Sigmoid colon (tissue), 7 donors: ENCODE measurements around the gene EIF4A3. TPM values are rescaled to one million over a fixed set of nuclear protein-coding genes. Genes with fewer than 3 reads are reported as not detected.
A peak's percentile ranks its signal among the peaks of the same experiment; 100 is the strongest.

ENCODE experiments used
- DNase-seq: peaks from one replicate; pipeline ENCODE4 v3.0.0-alpha.2; 2019
- H3K27ac ChIP-seq, 4 donors: fragments of 200-600 bp; sonication (generic); one replicate each; pipeline ENCODE4 v1.5.1; 2016 to 2019; ENCODE audit warnings: mild to moderate bottlenecking in 1 of 4
- H3K27me3 ChIP-seq, 3 donors: fragments of 200-600 bp; sonication (generic); one replicate each; pipeline ENCODE4 v1.5.1; 2019; ENCODE audit warnings: mild to moderate bottlenecking in 1 of 3
- H3K36me3 ChIP-seq, 4 donors: fragments of 200-600 bp; sonication (generic); one replicate each; pipeline ENCODE4 v1.5.1; 2016 to 2019
- H3K4me1 ChIP-seq, 4 donors: fragments of 200-600 bp; sonication (generic); one replicate each; pipeline ENCODE4 v1.5.1; 2017 to 2019
- H3K4me3 ChIP-seq, 4 donors: fragments of 200-600 bp; sonication (generic); one replicate each; pipeline ENCODE4 v1.5.1; 2017 to 2019; ENCODE audit warnings: mild to moderate bottlenecking in 2 of 4, moderate library complexity in 1 of 4
- H3K9me3 ChIP-seq, 4 donors: fragments of 200-600 bp in 3 of 4; sonication (generic) in 3 of 4; one replicate each; pipeline versions ENCODE4 v1.5.1 to v1.6.1; 2013 to 2019
- EP300 ChIP-seq, 4 donors: sonication (generic); formaldehyde crosslinking; IDR thresholded peaks; one replicate each; pipeline ENCODE4 v1.6.1; 2017; ENCODE audit warnings: antibody characterized with exemption in 4 of 4
- POLR2A ChIP-seq, 2 donors: fragments of 450-650 bp; IDR thresholded peaks; one replicate each; pipeline ENCODE4 v1.6.1; 2016; ENCODE audit warnings: antibody characterized with exemption in 2 of 2, mild to moderate bottlenecking in 2 of 2, moderate library complexity in 2 of 2
- POLR2AphosphoS5 ChIP-seq, 4 donors: sonication (generic); formaldehyde crosslinking; IDR thresholded peaks; one replicate each; pipeline ENCODE4 v1.6.1; 2017; ENCODE audit warnings: antibody characterized with exemption in 4 of 4
- WGBS, 2 donors: extraction: QIAGEN DNeasy Blood & Tissue Kit; methylation state at CpG; one replicate each; pipeline ENCODE4 v1.1.7; 2013; 5-methylcytosine and 5-hydroxymethylcytosine counted together
- intact Hi-C: fragments of 100-400 bp; cut with DNase I; formaldehyde crosslinking; loops from one replicate; pipeline ENCODE4 v1.15.1; 2023
- polyA plus RNA-seq, 3 donors: library from polyadenylated mRNA; stranded (reverse); fragments of 200-250 nt; gene quantifications; one replicate each; pipeline ENCODE4 v1.2.3, GENCODE V29; 2013
- total RNA-seq, 4 donors: library from RNA; depleted of rRNA; stranded (reverse); fragments of >200 nt; gene quantifications; one replicate each; pipeline ENCODE4 v1.1.0, GENCODE V29; 2016
- TF ChIP-seq, protein P1 (sequence below), 4 experiments: fragments of 450-650 bp in 3 of 4; fragments of 200-600 bp in 1 of 4; IDR thresholded peaks; one replicate each; pipeline ENCODE4 v1.5.1; 2016 to 2019; ENCODE audit warnings: antibody characterized with exemption in 4 of 4, mild to moderate bottlenecking in 3 of 4, moderate library complexity in 2 of 4
- donor health status: healthy with polysubstance abuse.
- donor health status: Bipolar disorder and iron deficiency.
- donor health status: healthy.

EIF4A3 gene
- total and polyA plus RNA-seq, 7 donors = 26.6 to 97.1 (median 45.1) TPM

DNA sequence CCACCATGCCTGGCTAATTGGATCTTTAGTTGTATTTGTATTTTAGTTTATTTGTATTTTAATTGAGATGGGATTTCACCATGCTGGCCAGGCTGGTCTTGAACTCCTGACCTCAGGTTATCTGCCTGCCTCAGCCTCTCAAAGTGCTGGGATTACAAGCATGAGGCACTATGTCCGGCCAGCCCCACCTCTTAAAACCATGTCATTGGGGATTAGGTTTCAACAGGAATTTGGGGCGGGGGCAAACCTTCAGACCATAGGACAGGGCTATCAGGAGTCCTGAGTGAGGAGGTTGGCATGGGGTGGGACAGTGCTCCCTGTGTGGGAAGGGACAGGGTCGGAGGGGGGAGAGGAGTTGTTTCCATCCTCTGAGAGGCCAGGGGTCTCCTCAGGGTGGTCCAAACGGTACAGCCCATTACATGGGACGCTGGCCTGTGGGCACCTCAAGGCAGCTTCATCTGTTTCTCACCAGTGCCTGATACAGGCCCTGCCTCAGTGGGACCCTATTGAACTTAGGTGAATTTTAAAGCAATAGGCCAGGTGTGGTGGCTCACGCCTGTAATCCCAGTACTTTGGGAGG, 23.9 kb downstream of the EIF4A3 start:
- TF ChIP-seq, protein P1, sequence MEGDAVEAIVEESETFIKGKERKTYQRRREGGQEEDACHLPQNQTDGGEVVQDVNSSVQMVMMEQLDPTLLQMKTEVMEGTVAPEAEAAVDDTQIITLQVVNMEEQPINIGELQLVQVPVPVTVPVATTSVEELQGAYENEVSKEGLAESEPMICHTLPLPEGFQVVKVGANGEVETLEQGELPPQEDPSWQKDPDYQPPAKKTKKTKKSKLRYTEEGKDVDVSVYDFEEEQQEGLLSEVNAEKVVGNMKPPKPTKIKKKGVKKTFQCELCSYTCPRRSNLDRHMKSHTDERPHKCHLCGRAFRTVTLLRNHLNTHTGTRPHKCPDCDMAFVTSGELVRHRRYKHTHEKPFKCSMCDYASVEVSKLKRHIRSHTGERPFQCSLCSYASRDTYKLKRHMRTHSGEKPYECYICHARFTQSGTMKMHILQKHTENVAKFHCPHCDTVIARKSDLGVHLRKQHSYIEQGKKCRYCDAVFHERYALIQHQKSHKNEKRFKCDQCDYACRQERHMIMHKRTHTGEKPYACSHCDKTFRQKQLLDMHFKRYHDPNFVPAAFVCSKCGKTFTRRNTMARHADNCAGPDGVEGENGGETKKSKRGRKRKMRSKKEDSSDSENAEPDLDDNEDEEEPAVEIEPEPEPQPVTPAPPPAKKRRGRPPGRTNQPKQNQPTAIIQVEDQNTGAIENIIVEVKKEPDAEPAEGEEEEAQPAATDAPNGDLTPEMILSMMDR (IDR thresholded peaks at IDR 0.05) = no peak
- TF ChIP-seq EP300 (IDR thresholded peaks at IDR 0.05) (no peak), POLR2A (IDR thresholded peaks at IDR 0.05) (no peak), POLR2AphosphoS5 (IDR thresholded peaks at IDR 0.05) (no peak)
- Histone ChIP-seq H3K9me3 (no peaks in the 10 kb centered on the region), H3K27ac (no peak overlapping the region), H3K4me3 (no peak overlapping the region), H3K4me1 (no peaks in the 10 kb centered on the region), H3K27me3 (peaks cover 0 to 30% (median 0%) of the 10 kb centered on the region in 3 donors), H3K36me3 (peaks cover 0 to 16% (median 0%) of the 10 kb centered on the region in 4 donors)
- peak; percentile 30 for DNase-seq
- intact Hi-C loops = no loop called here
- WGBS, 2 donors = 89 to 91% methylated on average over 6 of the region's 6 CpGs

- Histone ChIP-seq H3K4me3 (no peak overlapping the region), H3K27me3 (peaks cover 0 to 26% (median 0%) of the 10 kb centered on the region in 3 donors), H3K27ac (no peak overlapping the region), H3K36me3 (peaks cover 0 to 16% (median 0%) of the 10 kb centered on the region in 4 donors), H3K9me3 (no peaks in the 10 kb centered on the region), H3K4me1 (no peaks in the 10 kb centered on the region)
- 92% methylated on average over 17 of the region's 17 CpGs for WGBS, 2 donors
- intact Hi-C loops = no loop called here
- TF ChIP-seq POLR2AphosphoS5 (IDR thresholded peaks at IDR 0.05) = no peak
- no peak for TF ChIP-seq EP300 (IDR thresholded peaks at IDR 0.05)
- TF ChIP-seq POLR2A (IDR thresholded peaks at IDR 0.05) = no peak
- TF ChIP-seq, protein P1 (IDR thresholded peaks at IDR 0.05) = no peak
- peak; percentile 58 for DNase-seq
Observed at GRCh38 chr17:80122026-80122575, 24.8 kb downstream of the EIF4A3 start.

- WGBS, 2 donors = 83 to 90% methylated on average over 9 of the region's 9 CpGs
- Histone ChIP-seq H3K27me3 (peaks cover 0 to 8% (median 0%) of the 10 kb centered on the region in 3 donors), H3K9me3 (no peaks in the 10 kb centered on the region), H3K27ac (no peak overlapping the region), H3K4me1 (no peaks in the 10 kb centered on the region), H3K4me3 (no peak overlapping the region), H3K36me3 (peaks cover 0 to 19% (median 0%) of the 10 kb centered on the region in 4 donors)
- TF ChIP-seq POLR2AphosphoS5 (IDR thresholded peaks at IDR 0.05) (no peak), EP300 (IDR thresholded peaks at IDR 0.05) (no peak), POLR2A (IDR thresholded peaks at IDR 0.05) (no peak)
- TF ChIP-seq, protein P1 (IDR thresholded peaks at IDR 0.05) = no peak
- DNase-seq = peak; percentile 33
- intact Hi-C loops = no loop called here
Observed at GRCh38 chr17:80119839-80120238, 27.1 kb downstream of the EIF4A3 start.

DNA sequence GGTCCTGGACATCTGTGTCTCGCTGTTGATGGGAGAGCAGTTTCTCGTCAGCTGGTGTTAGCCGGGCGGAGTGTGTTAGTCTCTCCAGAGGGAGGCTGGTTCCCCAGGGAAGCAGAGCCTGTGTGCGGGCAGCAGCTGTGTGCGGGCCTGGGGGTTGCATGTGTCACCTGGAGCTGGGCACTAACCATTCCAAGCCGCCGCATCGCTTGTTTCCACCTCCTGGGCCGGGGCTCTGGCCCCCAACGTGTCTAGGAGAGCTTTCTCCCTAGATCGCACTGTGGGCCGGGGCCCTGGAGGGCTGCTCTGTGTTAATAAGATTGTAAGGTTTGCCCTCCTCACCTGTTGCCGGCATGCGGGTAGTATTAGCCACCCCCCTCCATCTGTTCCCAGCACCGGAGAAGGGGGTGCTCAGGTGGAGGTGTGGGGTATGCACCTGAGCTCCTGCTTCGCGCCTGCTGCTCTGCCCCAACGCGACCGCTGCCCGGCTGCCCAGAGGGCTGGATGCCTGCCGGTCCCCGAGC, 27.6 kb downstream of the EIF4A3 start:
- Histone ChIP-seq H3K4me1 (no peaks in the 10 kb centered on the region), H3K27me3 (peaks cover 0 to 3% (median 0%) of the 10 kb centered on the region in 3 donors), H3K4me3 (no peak overlapping the region), H3K9me3 (no peaks in the 10 kb centered on the region), H3K27ac (no peak overlapping the region), H3K36me3 (peaks cover 0 to 19% (median 0%) of the 10 kb centered on the region in 4 donors)
- WGBS, 2 donors = 93 to 95% methylated on average over 24 of the region's 24 CpGs
- TF ChIP-seq POLR2AphosphoS5 (IDR thresholded peaks at IDR 0.05) (no peak), POLR2A (IDR thresholded peaks at IDR 0.05) (no peak), EP300 (IDR thresholded peaks at IDR 0.05) (no peak)
- TF ChIP-seq, protein P1 (IDR thresholded peaks at IDR 0.05) = no peak
- peak; percentile 53 for DNase-seq
- intact Hi-C loops = no loop called here
